ENCODE measurements around the gene TPCN1. TPM values are rescaled to one million over a fixed set of nuclear protein-coding genes. Genes with fewer than 3 reads are reported as not detected.

TPCN1 gene
- total and polyA plus RNA-seq, 2 experiments from 2014 or later, result 16.9 to 32.1 TPM

GRCh38 chr12:113299619-113300237 is 78.5 kb downstream of the TPCN1 start:
- WGBS (ENCODE audit: low lambda C conversion rate, missing lambda C conversion rate), result 42% methylated on average over 14 of the region's 14 CpGs
- no peaks in the 10 kb centered on the region for H3K9me2 ChIP-seq (replicated peaks; ENCODE audit: insufficient read depth)
- H3K9me3 ChIP-seq (ENCODE audit: low read depth), result no peaks in the 10 kb centered on the region
- H3K36me3 ChIP-seq (replicated peaks; ENCODE audit: insufficient read depth, low read depth), result no peaks in the 10 kb centered on the region
- TF ChIP-seq EZH2 (IDR thresholded peaks at IDR 0.05; ENCODE audit: borderline replicate concordance) (no peak), CTCF (IDR thresholded peaks at IDR 0.05; ENCODE audit: poor library complexity) (no peak)
- no peak overlapping the region for H2AFZ ChIP-seq
- no peaks in the 10 kb centered on the region for H3K27me3 ChIP-seq
- H3K4me3 ChIP-seq, result no peak overlapping the region
- DNase-seq (ENCODE audit: low spot score), result peak; percentile 88
- no peaks in the 10 kb centered on the region for H3K79me2 ChIP-seq
- H3K4me2 ChIP-seq, result peak overlapping the region; percentile 35
- H3K27ac ChIP-seq, result peak overlapping the region; percentile 84
- H3K4me1 ChIP-seq (ENCODE audit: insufficient read depth), result peaks cover 13% of the 10 kb centered on the region
- no peaks in the 10 kb centered on the region for H4K20me1 ChIP-seq (ENCODE audit: insufficient read depth, poor library complexity, severe bottlenecking)

GRCh38 chr12:113301811-113302210 is 80.5 kb downstream of the TPCN1 start:
- H3K36me3 ChIP-seq (replicated peaks; ENCODE audit: insufficient read depth, low read depth), result no peaks in the 10 kb centered on the region
- no peaks in the 10 kb centered on the region for H4K20me1 ChIP-seq (ENCODE audit: insufficient read depth, poor library complexity, severe bottlenecking)
- no peak overlapping the region for H3K27ac ChIP-seq
- no peak overlapping the region for H2AFZ ChIP-seq
- 89% methylated on average over 6 of the region's 6 CpGs for WGBS (ENCODE audit: low lambda C conversion rate, missing lambda C conversion rate)
- no peaks in the 10 kb centered on the region for H3K9me2 ChIP-seq (replicated peaks; ENCODE audit: insufficient read depth)
- no peaks in the 10 kb centered on the region for H3K9me3 ChIP-seq (ENCODE audit: low read depth)
- DNase-seq (ENCODE audit: low spot score), result no peak
- H3K27me3 ChIP-seq, result no peaks in the 10 kb centered on the region
- H3K4me3 ChIP-seq, result no peak overlapping the region
- no peaks in the 10 kb centered on the region for H3K79me2 ChIP-seq
- peaks cover 13% of the 10 kb centered on the region for H3K4me1 ChIP-seq (ENCODE audit: insufficient read depth)
- no peak overlapping the region for H3K4me2 ChIP-seq
- TF ChIP-seq CTCF (IDR thresholded peaks at IDR 0.05; ENCODE audit: poor library complexity), result no peak
- no peak for TF ChIP-seq EZH2phosphoT487 (IDR thresholded peaks at IDR 0.05; ENCODE audit: low read depth, severe bottlenecking, unreplicated experiment)
- TF ChIP-seq EZH2 (IDR thresholded peaks at IDR 0.05; ENCODE audit: borderline replicate concordance), result no peak

- Histone ChIP-seq H3K4me3 (no peak overlapping the region), H3K9me3 (ENCODE audit: low read depth) (no peaks in the 10 kb centered on the region), H3K36me3 (replicated peaks; ENCODE audit: insufficient read depth, low read depth) (no peaks in the 10 kb centered on the region), H3K27me3 (no peaks in the 10 kb centered on the region), H3K4me1 (ENCODE audit: insufficient read depth) (peaks cover 13% of the 10 kb centered on the region), H3K4me2 (no peak overlapping the region), H3K27ac (no peak overlapping the region), H4K20me1 (ENCODE audit: insufficient read depth, poor library complexity, severe bottlenecking) (no peaks in the 10 kb centered on the region), H3K9me2 (replicated peaks; ENCODE audit: insufficient read depth) (no peaks in the 10 kb centered on the region), H3K79me2 (no peaks in the 10 kb centered on the region), H2AFZ (no peak overlapping the region)
- 98% methylated on average over 8 of the region's 8 CpGs for WGBS (ENCODE audit: low lambda C conversion rate, missing lambda C conversion rate)
- TF ChIP-seq CTCF (IDR thresholded peaks at IDR 0.05; ENCODE audit: poor library complexity) (no peak), EZH2phosphoT487 (IDR thresholded peaks at IDR 0.05; ENCODE audit: low read depth, severe bottlenecking, unreplicated experiment) (no peak), EZH2 (IDR thresholded peaks at IDR 0.05; ENCODE audit: borderline replicate concordance) (no peak)
- no peak for DNase-seq (ENCODE audit: low spot score)
These were observed 81.2 kb downstream of the TPCN1 start for GRCh38 chr12:113302466-113302865.

Data from hepatocyte (in vitro differentiated cells).